Vagina (tissue), 2 donors: ENCODE data around the gene GATA5. TPM values are rescaled to one million over a fixed set of nuclear protein-coding genes. Genes with fewer than 3 reads are reported as not detected.

Source experiments
- DNase-seq, 2 donors: peaks; one replicate each; pipeline ENCODE4 v3.0.0-alpha.2; 2017; ENCODE audit errors: extremely low spot score in 2 of 2
- H3K27ac ChIP-seq: fragments of 200-600 bp; sonication (generic); one replicate; pipeline ENCODE4 v1.5.1; 2019
- H3K27me3 ChIP-seq: fragments of 200-600 bp; sonication (generic); one replicate; pipeline ENCODE4 v1.5.1; 2019
- H3K36me3 ChIP-seq, 2 donors: fragments of 200-600 bp; sonication (generic); one replicate each; pipeline ENCODE4 v1.5.1; 2017 to 2019
- H3K4me1 ChIP-seq: fragments of 200-600 bp; sonication (generic); one replicate; pipeline ENCODE4 v1.5.1; 2019
- H3K4me3 ChIP-seq, 2 donors: fragments of 200-600 bp; sonication (generic); 1 replicate in 1 of 2; 2 replicates in 1 of 2; pipeline ENCODE4 v1.5.1; 2016 to 2019
- H3K9me3 ChIP-seq: fragments of 200-600 bp; sonication (generic); one replicate; pipeline ENCODE4 v1.5.1; 2019
- CTCF ChIP-seq, 3 experiments: fragments of 450-650 bp in 2 of 3; fragments of 200-600 bp in 1 of 3; sonication (generic) in 1 of 3; IDR thresholded peaks; one replicate each; pipeline ENCODE4 v1.5.1; 2017 to 2019; ENCODE audit warnings: antibody characterized with exemption in 3 of 3, mild to moderate bottlenecking in 2 of 3, moderate library complexity in 2 of 3
- POLR2A ChIP-seq, 2 donors: fragments of 450-650 bp; IDR thresholded peaks; one replicate each; pipeline ENCODE4 v1.6.1; 2017; ENCODE audit warnings: antibody characterized with exemption in 2 of 2, mild to moderate bottlenecking in 2 of 2, moderate library complexity in 2 of 2
- POLR2AphosphoS5 ChIP-seq, 2 donors: sonication (generic); formaldehyde crosslinking; IDR thresholded peaks; one replicate each; pipeline ENCODE4 v1.9.0; 2017; ENCODE audit warnings: antibody characterized with exemption in 2 of 2, mild to moderate bottlenecking in 2 of 2, low read depth in 1 of 2; ENCODE audit not compliant: insufficient read depth in 1 of 2
- intact Hi-C: fragments of 100-400 bp; cut with DNase I; formaldehyde crosslinking; loops from one replicate; pipeline ENCODE4 v1.15.1; 2023
- total RNA-seq: library from RNA; depleted of rRNA; stranded (reverse); fragments of >200 nt; gene quantifications from one replicate; pipeline ENCODE4 v1.2.3, GENCODE V29; 2016

Gene GATA5
- total RNA-seq, 1 donor from 2014 or later: 7.9 TPM

DNA sequence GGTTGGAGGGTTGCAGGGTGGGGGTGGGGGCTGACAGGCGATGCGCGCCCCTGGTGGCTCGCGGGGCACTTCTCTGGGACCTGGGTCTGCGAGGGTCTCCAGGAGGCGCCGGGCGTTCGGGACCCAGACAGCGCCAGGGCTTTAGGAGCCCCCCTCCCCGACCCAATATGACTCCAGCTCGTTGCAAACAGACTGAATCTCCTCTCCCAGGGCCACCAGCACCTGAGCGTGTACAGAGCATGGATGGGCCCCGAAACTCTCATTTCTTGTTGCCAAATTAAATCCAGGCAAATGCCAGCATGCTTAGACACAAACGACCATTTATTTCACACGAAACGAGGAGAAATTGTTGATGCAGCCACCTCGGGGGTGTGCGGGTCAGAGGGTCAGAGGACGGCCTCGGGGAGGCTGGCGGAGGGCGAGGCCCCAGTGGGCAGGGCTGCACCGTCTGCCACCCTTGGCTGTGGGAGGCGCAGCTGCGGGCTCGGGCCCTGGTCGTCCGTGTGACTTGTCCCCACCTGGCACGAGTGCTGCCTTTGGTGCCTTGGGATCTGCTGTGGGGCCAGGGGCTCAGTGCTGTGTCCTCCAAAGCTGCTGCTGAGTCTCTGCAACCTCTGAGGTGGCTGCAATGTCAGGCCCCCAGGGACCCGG is 20.9 kb upstream of the GATA5 start:
- no peak for TF ChIP-seq CTCF (IDR thresholded peaks at IDR 0.05)
- no peak for TF ChIP-seq POLR2A (IDR thresholded peaks at IDR 0.05)
- no peak for TF ChIP-seq POLR2AphosphoS5 (IDR thresholded peaks at IDR 0.05; ENCODE audit: insufficient read depth in 1 of 2, low read depth in 1 of 2)
- intact Hi-C loops: loop anchor here (5.0 kb wide), 1 partner anchor 296 kb away; no protein-coding TSS in a partner anchor

GRCh38 chr20:62495749-62496567 is 20.2 kb upstream of the GATA5 start:
- no peak overlapping the region for H3K27ac ChIP-seq
- no peaks in the 10 kb centered on the region for H3K4me1 ChIP-seq
- H3K36me3 ChIP-seq: no peaks in the 10 kb centered on the region
- no peaks in the 10 kb centered on the region for H3K27me3 ChIP-seq
- H3K4me3 ChIP-seq: no peak overlapping the region
- H3K9me3 ChIP-seq: no peaks in the 10 kb centered on the region
- TF ChIP-seq CTCF (IDR thresholded peaks at IDR 0.05) (no peak), POLR2AphosphoS5 (IDR thresholded peaks at IDR 0.05; ENCODE audit: insufficient read depth in 1 of 2, low read depth in 1 of 2) (no peak), POLR2A (IDR thresholded peaks at IDR 0.05) (no peak)
- intact Hi-C loops: loop anchor here (5.0 kb wide), 1 partner anchor 296 kb away; no protein-coding TSS in a partner anchor
- no peak for DNase-seq

More for the DNA sequence above, 20.9 kb upstream of the GATA5 start:
- no peak for DNase-seq
- Histone ChIP-seq H3K9me3 (no peaks in the 10 kb centered on the region), H3K36me3 (no peaks in the 10 kb centered on the region), H3K27me3 (no peaks in the 10 kb centered on the region), H3K4me3 (no peak overlapping the region), H3K27ac (no peak overlapping the region), H3K4me1 (no peaks in the 10 kb centered on the region)

DNA sequence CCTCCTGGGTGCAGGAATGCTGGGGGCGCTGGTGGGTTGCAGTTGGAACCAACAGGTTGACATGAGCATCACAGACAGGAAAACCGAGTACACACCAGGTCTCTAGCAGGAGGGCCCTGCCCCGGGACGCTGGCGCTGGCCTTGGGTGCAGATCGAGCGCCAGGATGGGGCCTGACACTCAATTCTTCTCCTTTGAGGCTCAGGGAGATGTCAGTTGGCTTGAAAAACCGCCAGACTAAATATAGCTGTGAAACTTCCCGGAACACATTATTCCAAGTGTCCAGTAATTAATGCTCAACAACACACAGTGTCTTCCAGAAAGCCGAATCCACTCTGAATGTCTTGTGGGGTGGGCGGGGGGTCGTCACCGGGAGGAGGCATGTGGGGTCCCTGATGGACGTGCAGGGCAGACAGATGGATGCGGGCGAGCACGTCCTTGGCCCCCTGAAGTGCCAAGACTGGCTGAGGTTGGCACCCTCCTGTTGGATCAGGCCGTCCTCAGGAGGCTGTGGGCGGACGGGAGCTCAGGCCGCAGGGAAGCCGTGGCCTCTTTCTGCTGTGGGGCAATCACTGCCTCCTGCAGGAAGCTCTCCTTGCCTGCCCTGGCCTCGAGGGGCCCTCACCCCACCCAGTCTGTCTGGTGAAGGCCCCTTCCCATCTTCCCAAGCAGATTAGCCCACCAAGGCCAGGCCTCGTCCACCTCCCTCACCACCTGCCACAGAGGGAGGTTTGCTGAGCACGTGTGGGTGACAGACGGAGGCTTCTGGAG is 19.4 kb upstream of the GATA5 start:
- no peak for DNase-seq
- no peaks in the 10 kb centered on the region for H3K36me3 ChIP-seq
- H3K4me3 ChIP-seq: no peak overlapping the region
- TF ChIP-seq POLR2AphosphoS5 (IDR thresholded peaks at IDR 0.05; ENCODE audit: insufficient read depth in 1 of 2, low read depth in 1 of 2) (no peak), POLR2A (IDR thresholded peaks at IDR 0.05) (no peak), CTCF (IDR thresholded peaks at IDR 0.05) (no peak)
- no peaks in the 10 kb centered on the region for H3K27me3 ChIP-seq
- intact Hi-C loops: loop anchor here (5.0 kb wide), 1 partner anchor 297 kb away; no protein-coding TSS in a partner anchor
- H3K27ac ChIP-seq: no peak overlapping the region
- H3K4me1 ChIP-seq: no peaks in the 10 kb centered on the region
- no peaks in the 10 kb centered on the region for H3K9me3 ChIP-seq

DNA sequence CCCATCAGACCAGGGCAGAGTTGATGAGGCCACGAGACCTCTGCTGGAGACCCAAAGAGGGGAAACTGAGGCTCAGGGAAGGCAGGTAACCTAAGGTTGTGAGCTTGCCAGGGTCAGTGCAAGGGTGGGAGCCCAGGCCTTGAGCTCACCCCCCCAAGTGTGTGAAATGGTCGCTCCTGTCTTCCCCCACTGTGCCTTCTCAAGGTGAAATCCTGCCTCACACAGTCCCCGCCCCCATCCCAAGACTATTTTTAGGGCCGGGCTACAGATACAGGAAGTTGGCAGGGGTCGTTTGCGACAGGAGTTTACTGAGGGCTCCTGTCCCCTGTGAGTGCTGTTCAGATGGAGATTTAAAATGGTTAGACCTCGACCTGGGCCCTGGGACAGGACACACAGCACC is 18.7 kb upstream of the GATA5 start:
- H3K27me3 ChIP-seq: no peaks in the 10 kb centered on the region
- DNase-seq: no peak
- H3K9me3 ChIP-seq: no peaks in the 10 kb centered on the region
- intact Hi-C loops: no loop called here
- no peak for TF ChIP-seq CTCF (IDR thresholded peaks at IDR 0.05)
- no peak for TF ChIP-seq POLR2AphosphoS5 (IDR thresholded peaks at IDR 0.05; ENCODE audit: insufficient read depth in 1 of 2, low read depth in 1 of 2)
- TF ChIP-seq POLR2A (IDR thresholded peaks at IDR 0.05): no peak
- no peak overlapping the region for H3K4me3 ChIP-seq
- no peaks in the 10 kb centered on the region for H3K4me1 ChIP-seq
- H3K36me3 ChIP-seq: no peaks in the 10 kb centered on the region
- no peak overlapping the region for H3K27ac ChIP-seq
